ENCODE data around the gene TAF1D. TPM values are rescaled to one million over a fixed set of nuclear protein-coding genes. Genes with fewer than 3 reads are reported as not detected.

Gene TAF1D
- total and polyA plus RNA-seq, 10 of the 15 experiments (the other 5 are each of a cell fraction or from before 2014, with no cell fraction given), result 101 to 314 (median 199) TPM

GRCh38 chr11:93784145-93784934 is 43.0 kb upstream of the TAF1D start, which contains the start of gene MED17 (continued):
- TF ChIP-seq PAX8 (IDR thresholded peaks at IDR 0.05), result no peak
- TF ChIP-seq RCOR1 (conservative IDR thresholded peaks at IDR 0.05; ENCODE audit: low read depth, low read length), result no peak
- peak; percentile 94 for TF ChIP-seq SMARCA5 (IDR thresholded peaks at IDR 0.05)
- TF ChIP-seq BCL11A (IDR thresholded peaks at IDR 0.05; ENCODE audit: low read depth, low read length), result 0 out of 2 replicates have a peak, but pooled peaks have one; percentile 9
- peak; percentile 92 for TF ChIP-seq LARP7 (IDR thresholded peaks at IDR 0.05)
- no peak for TF ChIP-seq EGR1 (IDR thresholded peaks at IDR 0.05; ENCODE audit: borderline replicate concordance in 1 of 2, low read depth in 2 of 2, low read length in 2 of 2)
- TF ChIP-seq E2F8 (IDR thresholded peaks at IDR 0.05; ENCODE audit: low read depth, partially characterized antibody), result no peak
- TF ChIP-seq YBX1 (IDR thresholded peaks at IDR 0.05), result no peak
- TF ChIP-seq KAT2A (conservative IDR thresholded peaks at IDR 0.05; ENCODE audit: control insufficient read depth, low read depth, low read length), result no peak
- TF ChIP-seq SIX5 (IDR thresholded peaks at IDR 0.05; ENCODE audit: low read depth, low read length, severe bottlenecking), result no peak
- no peak for TF ChIP-seq ZNF622 (IDR thresholded peaks at IDR 0.05)
- TF ChIP-seq RUNX3 (IDR thresholded peaks at IDR 0.05; ENCODE audit: low read length), result peak; percentile 57; the same call in 1 of the 2 replicates
- no peak for TF ChIP-seq USF1 (IDR thresholded peaks at IDR 0.05; ENCODE audit: borderline replicate concordance, extremely low read length, insufficient read depth, low read depth, low read length)
- no peak for TF ChIP-seq NR2C2 (IDR thresholded peaks at IDR 0.05; ENCODE audit: borderline replicate concordance, control insufficient read depth, insufficient read length, low read depth)
- TF ChIP-seq MYB (IDR thresholded peaks at IDR 0.05; ENCODE audit: borderline replicate concordance, low read depth, low read length), result no peak
- no peak for TF ChIP-seq CHD1 (IDR thresholded peaks at IDR 0.05; ENCODE audit: low read depth, low read length)
- no peak for TF ChIP-seq MEF2B (IDR thresholded peaks at IDR 0.05; ENCODE audit: partially characterized antibody, poor library complexity, severe bottlenecking)
- TF ChIP-seq BCLAF1 (IDR thresholded peaks at IDR 0.05), result no peak
- TF ChIP-seq RB1 (IDR thresholded peaks at IDR 0.05; ENCODE audit: borderline replicate concordance), result no peak
- TF ChIP-seq HDAC6 (IDR thresholded peaks at IDR 0.05; ENCODE audit: unreplicated experiment), result no peak
- peak; percentile 13 for TF ChIP-seq KLF5 (IDR thresholded peaks at IDR 0.05; ENCODE audit: partially characterized antibody)
- peak; percentile 39 to 51 (median 44); a peak in 5 of 6 replicates for TF ChIP-seq CTCF (IDR thresholded peaks at IDR 0.05 in 2 of 3, conservative IDR thresholded peaks at IDR 0.05 in 1 of 3; ENCODE audit: control insufficient read depth in 2 of 3, extremely low read depth in 1 of 3, insufficient read depth in 1 of 3, low read depth in 3 of 3, low read length in 3 of 3)

Data from GM12878 (cell line).